GM11168 (cell line): Measurements from ENCODE around the gene GALNT4.

Experiments
- in situ Hi-C: fragments of 300-500 bp; cut with MboI; formaldehyde crosslinking; loops from one replicate; pipeline ENCODE4 v1.12.0; 2022; ENCODE audit warnings: low sequenced_read_pairs; ENCODE audit not compliant: unreplicated experiment

The GALNT4 gene

GRCh38 chr12:89524541-89525304, at the start of gene GALNT4:
GALNT4 (minus strand) TSS chr12:89524796; CDS start chr12:89524549, 247 bp downstream.
- in situ Hi-C loops = loop anchor here (5.0 to 25.0 kb wide), 3 partner anchors 47 to 738 kb away; no protein-coding TSS in a partner anchor

DNA sequence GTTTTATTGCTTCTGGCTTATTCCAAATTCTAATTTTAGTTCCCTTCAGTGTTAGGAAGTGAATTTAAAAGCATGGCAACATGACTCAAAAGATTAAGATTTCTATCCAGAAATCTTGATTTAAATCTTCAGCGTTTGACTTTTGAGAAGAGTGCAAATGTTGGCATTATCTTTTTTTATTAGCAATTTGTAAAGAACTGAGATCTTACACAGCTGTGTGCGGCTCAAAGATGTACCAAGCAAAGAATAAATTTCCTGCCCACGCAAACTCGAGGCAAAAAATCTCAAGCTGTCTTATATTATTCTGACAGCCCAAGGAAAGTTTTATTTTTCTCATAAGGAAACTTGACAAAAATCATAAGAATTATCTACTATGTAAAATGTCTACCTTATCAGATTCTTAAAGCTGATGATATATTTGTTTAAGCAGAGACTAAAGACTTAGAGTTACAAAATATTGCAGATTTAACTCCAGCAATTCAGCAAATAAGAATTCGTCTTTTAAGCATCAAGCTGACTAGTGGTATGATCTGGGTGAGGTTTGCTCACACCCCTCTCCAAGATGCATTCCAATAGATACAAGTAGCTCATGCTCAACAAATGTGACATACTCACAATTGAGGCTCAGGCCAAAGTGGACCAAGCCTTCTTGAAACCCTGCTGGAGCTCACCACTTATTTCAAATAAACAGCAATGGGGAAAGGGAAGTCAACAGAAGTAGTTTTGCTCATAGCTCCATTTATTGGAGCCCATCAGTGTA, 48.6 kb upstream of the GALNT4 start:
- in situ Hi-C loops = no loop called here

DNA sequence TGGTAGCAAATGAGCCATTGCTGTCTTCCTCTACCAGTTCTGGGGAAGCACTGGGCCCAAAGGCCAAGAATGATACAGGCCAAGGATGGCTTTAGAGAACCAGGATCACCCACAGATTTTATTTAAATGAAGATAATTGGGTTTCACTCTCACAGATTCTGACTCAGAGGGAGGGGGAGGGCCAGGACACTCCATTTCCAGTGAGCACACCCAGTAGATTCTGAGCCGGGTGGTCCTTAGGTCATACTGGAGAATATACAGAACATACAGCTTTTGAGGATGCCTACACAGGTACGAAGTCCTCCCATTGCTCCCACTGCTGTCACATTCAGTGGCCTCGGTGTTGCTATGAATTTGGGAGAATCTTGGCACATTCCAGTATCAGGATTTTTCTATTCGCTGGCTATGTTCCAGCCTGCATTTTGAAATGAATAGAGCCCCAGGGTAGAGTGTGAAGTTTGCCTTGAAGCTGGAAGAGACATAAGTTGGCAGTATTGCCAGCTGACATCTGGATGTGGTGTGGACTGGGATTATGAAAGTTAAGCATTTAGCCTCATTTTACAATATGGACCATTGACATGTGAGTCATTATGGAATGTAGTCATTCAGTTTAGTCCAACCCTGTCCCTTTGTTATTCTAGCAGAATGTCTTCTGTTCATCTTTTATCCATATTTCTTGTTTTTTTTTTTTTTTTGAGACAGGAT, 47.0 kb upstream of the GALNT4 start:
- in situ Hi-C loops = no loop called here

- in situ Hi-C loops = no loop called here
Observed at GRCh38 chr12:89568484-89568883, 43.9 kb upstream of the GALNT4 start.

GRCh38 chr12:89567691-89568239, 43.2 kb upstream of the GALNT4 start:
- in situ Hi-C loops = no loop called here

DNA sequence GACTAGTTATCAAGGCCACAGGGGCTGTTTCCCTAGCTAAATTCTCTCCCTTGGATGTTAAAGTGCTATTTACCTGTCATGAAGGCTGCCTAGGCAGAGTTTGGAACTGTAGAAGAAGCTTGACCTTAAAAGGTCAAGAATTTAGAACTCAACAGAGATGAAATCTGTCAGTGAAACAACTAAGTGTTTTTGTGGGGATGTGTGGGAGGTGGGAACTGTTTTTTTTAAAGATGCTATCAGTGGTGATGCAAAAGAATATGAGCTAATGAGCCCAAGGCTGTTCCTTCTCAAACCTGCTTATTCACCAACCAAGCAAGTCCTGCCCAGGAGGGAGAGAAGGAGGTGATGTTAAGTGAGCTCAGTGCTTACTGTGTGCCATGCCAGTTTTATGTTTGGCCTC, 42.0 kb upstream of the GALNT4 start:
- in situ Hi-C loops = no loop called here

- in situ Hi-C loops = no loop called here
Observed at GRCh38 chr12:89565002-89565401, 40.4 kb upstream of the GALNT4 start.

DNA sequence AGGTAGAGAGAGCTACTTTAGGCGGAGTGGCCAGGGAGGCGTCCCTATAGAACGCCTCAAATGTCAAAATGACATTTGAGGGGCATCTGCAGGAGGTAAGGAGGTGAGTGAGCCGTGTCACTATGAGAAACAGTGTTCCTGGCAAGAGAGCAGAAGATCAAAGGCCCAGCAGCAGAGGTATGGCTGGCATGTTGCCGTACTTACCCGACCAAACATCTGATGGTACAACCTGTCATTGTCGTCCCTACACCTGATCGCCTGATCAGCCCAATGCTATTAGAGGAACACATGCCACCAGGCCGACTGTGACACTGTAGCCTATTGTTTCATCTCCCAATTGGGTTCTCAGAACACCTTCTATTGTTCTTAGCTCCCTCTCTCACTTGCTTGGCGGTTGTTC, 35.2 kb upstream of the GALNT4 start:
- in situ Hi-C loops = no loop called here

DNA sequence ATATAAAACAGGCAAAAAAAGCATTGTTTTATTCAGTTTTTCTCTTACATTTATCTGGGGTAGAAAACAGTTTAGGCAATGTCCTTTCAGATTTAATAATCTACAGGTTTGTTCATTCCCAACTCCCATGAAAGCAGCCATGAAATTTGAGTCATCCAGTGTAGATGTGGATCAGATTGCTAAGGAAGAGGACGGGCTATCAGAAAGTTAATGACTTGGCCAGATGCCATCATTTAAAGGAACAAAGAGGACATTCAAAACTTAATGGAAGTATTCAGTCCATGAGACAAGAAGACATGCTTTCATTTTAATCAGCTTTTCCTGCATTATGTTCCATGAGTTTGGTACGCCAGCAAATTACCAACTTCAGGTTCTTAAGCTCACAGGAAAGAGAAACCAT, 32.4 kb upstream of the GALNT4 start:
- in situ Hi-C loops = no loop called here

GRCh38 chr12:89552376-89552775, 27.8 kb upstream of the GALNT4 start:
- in situ Hi-C loops = no loop called here

- in situ Hi-C loops = no loop called here
Observed at GRCh38 chr12:89551747-89552146, 27.2 kb upstream of the GALNT4 start.

GRCh38 chr12:89547101-89547500, 22.5 kb upstream of the GALNT4 start:
- in situ Hi-C loops = loop anchor here (10.0 to 25.0 kb wide), 2 partner anchors 558 to 715 kb away; no protein-coding TSS in a partner anchor

DNA sequence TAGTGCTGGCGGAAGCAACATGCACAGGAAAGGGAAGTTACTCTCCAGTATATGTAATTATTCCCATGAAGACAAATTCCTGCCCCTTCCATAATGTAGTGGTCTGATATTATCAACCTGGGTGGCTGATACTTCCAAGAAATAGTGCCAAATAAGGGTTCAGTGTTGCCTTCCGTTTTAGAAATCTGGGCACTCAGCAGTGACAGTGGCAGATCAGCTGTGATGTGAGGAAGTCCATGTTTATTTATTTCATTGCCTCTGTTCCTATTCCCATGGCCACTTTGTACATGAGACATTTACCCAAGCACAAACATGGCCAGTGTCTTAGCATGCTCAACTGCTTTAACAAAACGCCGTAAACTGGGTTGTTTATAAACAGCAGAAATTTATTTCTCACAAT, 21.6 kb upstream of the GALNT4 start:
- in situ Hi-C loops = loop anchor here (10.0 to 25.0 kb wide), 2 partner anchors 559 to 716 kb away; no protein-coding TSS in a partner anchor

- in situ Hi-C loops = loop anchor here (10.0 to 25.0 kb wide), 2 partner anchors 560 to 718 kb away; no protein-coding TSS in a partner anchor
Observed at GRCh38 chr12:89544681-89545184, 20.1 kb upstream of the GALNT4 start.

DNA sequence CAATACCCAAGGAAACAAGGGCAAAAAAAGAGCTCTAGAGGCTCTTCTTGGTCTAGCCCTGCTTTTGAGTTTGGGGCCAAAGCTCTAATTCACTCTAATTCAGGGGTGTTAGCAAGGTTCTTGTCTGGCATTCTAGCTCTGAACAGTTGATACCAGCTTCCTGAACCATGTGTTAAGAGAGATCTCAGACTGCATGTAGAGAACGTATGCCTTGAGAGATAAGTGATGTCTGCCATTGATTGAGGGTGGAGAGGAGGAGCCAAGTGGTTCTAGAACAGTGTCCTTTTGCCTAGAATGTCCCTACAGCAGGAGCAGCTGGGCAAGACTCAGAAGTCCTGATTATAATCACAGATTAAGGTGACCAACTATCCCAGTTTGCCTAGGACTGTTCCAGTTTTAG, 19.4 kb upstream of the GALNT4 start:
- in situ Hi-C loops = loop anchor here (10.0 to 25.0 kb wide), 2 partner anchors 561 to 718 kb away; no protein-coding TSS in a partner anchor

- in situ Hi-C loops = loop anchor here (10.0 to 25.0 kb wide), 2 partner anchors 562 to 719 kb away; no protein-coding TSS in a partner anchor
Observed at GRCh38 chr12:89542912-89543592, 18.5 kb upstream of the GALNT4 start.

DNA sequence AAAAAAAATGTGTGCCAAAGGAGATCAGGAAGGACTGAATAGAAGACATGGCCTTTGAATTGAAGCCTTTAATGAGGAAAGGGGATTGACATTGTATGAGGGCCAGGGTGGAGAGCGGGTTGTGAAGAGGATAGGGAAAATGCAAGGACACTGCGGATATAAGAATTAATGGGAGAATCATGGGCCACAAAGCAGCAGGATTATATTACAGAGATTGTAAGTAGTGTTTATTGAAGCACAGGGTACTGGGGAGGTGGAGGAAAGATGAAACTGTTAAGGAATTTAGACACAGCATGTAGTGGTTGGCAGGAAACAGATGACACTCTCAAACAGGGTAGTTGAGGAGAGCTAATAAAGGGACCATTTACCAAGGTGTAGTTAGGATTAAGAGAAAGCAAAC, 17.6 kb upstream of the GALNT4 start:
- in situ Hi-C loops = loop anchor here (10.0 to 25.0 kb wide), 2 partner anchors 563 to 720 kb away; no protein-coding TSS in a partner anchor

DNA sequence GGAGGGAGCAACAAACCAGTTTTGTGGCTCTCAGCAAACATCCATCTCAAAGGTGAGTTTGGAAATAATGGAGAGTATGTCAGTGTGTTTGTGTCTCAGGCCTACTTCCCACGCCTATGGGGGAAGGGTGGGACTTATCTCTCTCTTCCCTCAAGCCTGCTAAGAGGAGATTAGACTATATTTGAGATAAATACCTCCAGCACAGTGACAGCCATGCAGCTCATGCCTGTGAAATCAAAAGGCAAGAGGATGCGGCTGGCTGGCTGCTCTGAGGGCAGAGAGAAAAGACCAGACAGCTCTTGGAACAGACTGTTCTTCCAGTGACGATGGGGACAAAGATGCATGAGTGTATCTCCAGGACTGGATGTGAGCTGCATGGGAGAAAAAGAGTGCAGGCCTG, 16.0 kb upstream of the GALNT4 start:
- in situ Hi-C loops = loop anchor here (10.0 to 25.0 kb wide), 2 partner anchors 564 to 722 kb away; no protein-coding TSS in a partner anchor
